Measurements from ENCODE around the gene POLA2.

- TF ChIP-seq TSHZ2 (CRISPR knock-in tag; IDR thresholded peaks at IDR 0.05) (no peak), RARB (CRISPR knock-in tag; IDR thresholded peaks at IDR 0.05) (no peak), TCF4 (CRISPR knock-in tag; IDR thresholded peaks at IDR 0.05; ENCODE audit: borderline replicate concordance) (no peak)
- TF ChIP-seq, protein P1, sequence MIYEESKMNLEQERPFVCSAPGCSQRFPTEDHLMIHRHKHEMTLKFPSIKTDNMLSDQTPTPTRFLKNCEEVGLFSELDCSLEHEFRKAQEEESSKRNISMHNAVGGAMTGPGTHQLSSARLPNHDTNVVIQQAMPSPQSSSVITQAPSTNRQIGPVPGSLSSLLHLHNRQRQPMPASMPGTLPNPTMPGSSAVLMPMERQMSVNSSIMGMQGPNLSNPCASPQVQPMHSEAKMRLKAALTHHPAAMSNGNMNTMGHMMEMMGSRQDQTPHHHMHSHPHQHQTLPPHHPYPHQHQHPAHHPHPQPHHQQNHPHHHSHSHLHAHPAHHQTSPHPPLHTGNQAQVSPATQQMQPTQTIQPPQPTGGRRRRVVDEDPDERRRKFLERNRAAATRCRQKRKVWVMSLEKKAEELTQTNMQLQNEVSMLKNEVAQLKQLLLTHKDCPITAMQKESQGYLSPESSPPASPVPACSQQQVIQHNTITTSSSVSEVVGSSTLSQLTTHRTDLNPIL (CRISPR knock-in tag; IDR thresholded peaks at IDR 0.05; ENCODE audit: low read depth): no peak
These were observed 49.0 kb downstream of the POLA2 start for GRCh38 chr11:65310736-65311135.

Data from SK-N-SH treated with all-trans-retinoic acid at 6 μM for 48 hours (cell line).